Large intestine (tissue), 3 donors: Measurements from ENCODE around the gene NPEPL1. TPM values are rescaled to one million over a fixed set of nuclear protein-coding genes. Genes with fewer than 3 reads are reported as not detected.

Experiments used
- DNase-seq, 2 donors: peaks; one replicate each; pipeline versions ENCODE4 v3.0.0 to v3.0.0-alpha.2; 2013
- H3K27ac ChIP-seq: one replicate; pipeline ENCODE4 v1.5.1; 2013; ENCODE audit warnings: low read length
- H3K27me3 ChIP-seq: 2 replicates; pipeline ENCODE4 v1.6.1; 2013; ENCODE audit warnings: low read length; ENCODE audit not compliant: control insufficient read depth, insufficient read depth
- H3K36me3 ChIP-seq: 2 replicates; pipeline ENCODE4 v1.6.1; 2013; ENCODE audit warnings: low read length; ENCODE audit not compliant: control insufficient read depth, insufficient read depth
- H3K4me1 ChIP-seq: one replicate; pipeline ENCODE4 v1.6.1; 2013; ENCODE audit warnings: low read length; ENCODE audit not compliant: control insufficient read depth, insufficient read depth
- H3K4me3 ChIP-seq: one replicate; pipeline ENCODE4 v1.5.1; 2013; ENCODE audit warnings: low read length
- H3K9me3 ChIP-seq: one replicate; pipeline ENCODE4 v1.6.1; 2013; ENCODE audit warnings: mild to moderate bottlenecking, low read depth, low read length, moderate library complexity; ENCODE audit not compliant: control insufficient read depth
- WGBS: methylation state at CpG from one replicate; pipeline ENCODE4 v1.1.5; 2013; ENCODE audit warnings: low lambda C conversion rate; ENCODE audit not compliant: insufficient coverage; 5-methylcytosine and 5-hydroxymethylcytosine counted together
- polyA plus RNA-seq: library from polyadenylated mRNA; unstranded; fragments of 120-200 nt; gene quantifications from one replicate; pipeline ENCODE4 v1.2.1, GENCODE V29; 2013

Gene NPEPL1
- polyA plus RNA-seq, 1 donor: 35.1 TPM

DNA sequence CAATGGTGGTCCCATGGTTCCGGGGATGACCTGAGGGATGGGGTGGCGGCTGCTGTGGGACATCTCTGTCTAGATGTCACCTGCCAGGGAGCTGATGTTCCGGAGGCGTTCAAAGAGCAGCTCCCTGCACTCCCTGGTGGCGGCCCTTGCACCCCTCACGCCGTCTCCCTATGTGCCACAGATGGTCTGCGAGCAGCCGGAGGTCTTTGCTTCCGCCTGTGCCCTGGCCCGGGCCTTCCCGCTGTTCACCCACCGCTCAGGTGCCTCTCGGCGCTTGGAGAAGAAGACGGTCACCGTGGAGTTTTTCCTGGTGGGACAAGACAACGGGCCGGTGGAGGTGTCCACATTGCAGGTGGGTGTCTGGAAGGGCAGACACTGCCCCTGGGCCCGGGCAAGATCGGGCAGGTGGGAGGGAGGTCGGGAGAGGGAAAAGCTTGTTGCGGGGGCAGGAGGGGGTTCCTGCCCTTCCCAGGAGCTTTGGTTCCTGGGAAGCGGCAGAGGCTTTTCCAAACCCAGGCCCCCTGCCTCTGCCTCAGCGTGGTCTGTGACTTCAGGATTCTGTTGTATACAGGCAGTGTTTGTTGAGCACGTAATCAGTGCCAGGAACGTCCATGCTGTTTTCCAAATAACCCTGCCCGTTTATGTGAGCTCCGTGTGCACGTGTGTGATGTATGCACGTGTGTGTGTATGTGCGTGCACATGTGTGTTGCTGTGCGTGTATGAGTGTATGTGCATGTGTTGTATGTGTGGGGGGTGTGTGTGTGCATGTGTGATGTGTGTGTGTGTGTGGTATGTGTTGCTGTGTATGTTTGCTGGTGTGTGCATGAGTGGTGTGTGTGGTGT, 1.9 kb downstream of the NPEPL1 start:
- Histone ChIP-seq H3K36me3 (peaks cover 40% of the 10 kb centered on the region), H3K4me3 (no peak overlapping the region), H3K27me3 (no peaks in the 10 kb centered on the region)

DNA sequence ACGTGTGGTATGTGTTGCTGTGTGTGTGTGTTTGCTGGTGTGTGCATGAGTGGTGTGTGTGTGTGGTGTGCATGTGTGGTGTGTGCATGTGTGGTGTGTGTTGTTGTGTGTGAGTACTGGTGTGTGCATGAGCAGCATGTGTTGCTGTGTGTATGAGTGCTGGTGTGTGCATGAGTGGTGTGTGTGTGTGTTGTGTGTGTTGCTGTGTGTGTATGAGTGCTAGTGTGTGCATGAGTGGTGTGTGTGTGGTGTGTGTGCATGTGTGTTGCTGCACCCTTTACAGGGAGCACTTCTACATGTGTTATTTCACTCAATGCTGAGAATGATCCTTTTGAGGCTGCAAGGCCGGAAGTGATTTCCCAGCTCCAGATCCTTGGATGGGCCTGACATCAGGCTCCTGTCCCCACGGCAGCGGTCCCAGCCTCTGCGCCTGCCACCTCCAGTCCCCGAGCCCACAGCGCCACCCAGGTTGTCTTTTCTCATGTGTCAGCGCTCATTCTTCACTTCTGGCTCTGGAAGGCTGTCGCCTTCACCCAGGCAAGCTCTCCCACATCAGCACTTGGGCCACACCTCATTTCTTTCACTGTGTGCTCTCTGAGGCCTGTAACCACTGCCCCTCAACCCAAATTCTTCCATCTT, 2.6 kb downstream of the NPEPL1 start:
- WGBS: 80% methylated on average over 1 of the region's 9 CpGs
- H3K4me1 ChIP-seq: peaks cover 12% of the 10 kb centered on the region
- H3K9me3 ChIP-seq: peaks cover 8% of the 10 kb centered on the region
- H3K4me3 ChIP-seq: no peak overlapping the region
- H3K27ac ChIP-seq: no peak overlapping the region
- peaks cover 45% of the 10 kb centered on the region for H3K36me3 ChIP-seq
- no peak for DNase-seq
- H3K27me3 ChIP-seq: no peaks in the 10 kb centered on the region

More for the DNA sequence above, 1.9 kb downstream of the NPEPL1 start:
- H3K9me3 ChIP-seq: peaks cover 8% of the 10 kb centered on the region
- H3K4me1 ChIP-seq: peaks cover 12% of the 10 kb centered on the region
- no peak overlapping the region for H3K27ac ChIP-seq
- WGBS: no CpG with 5 or more reads among the region's 33 CpGs
- no peak for DNase-seq

DNA sequence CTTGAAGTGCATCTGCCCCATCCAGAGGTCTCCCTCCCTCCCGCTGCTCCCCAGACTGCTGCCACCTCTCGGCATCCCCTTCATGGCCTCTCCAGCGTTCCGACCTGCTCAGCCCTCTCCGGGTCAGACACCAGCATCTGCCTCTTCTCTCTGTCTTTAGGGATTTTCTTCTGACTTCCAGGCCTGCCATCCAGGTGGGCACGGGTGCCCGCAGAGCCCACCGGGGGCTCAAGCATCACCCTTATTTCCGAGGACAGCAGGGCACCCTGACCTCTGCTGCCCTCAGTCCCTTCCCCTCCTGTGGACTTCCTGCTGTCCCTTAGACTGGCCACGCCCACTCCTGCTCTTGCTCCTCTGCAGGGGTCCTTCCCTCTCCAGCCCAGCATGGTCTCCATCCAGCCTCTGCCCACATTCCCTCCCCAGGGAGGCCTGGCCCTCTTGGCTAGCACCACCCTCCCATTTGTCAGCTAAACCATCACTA, 3.3 kb downstream of the NPEPL1 start:
- no peaks in the 10 kb centered on the region for H3K27me3 ChIP-seq
- WGBS: 70% methylated on average over 2 of the region's 10 CpGs
- H3K4me3 ChIP-seq: no peak overlapping the region
- peaks cover 15% of the 10 kb centered on the region for H3K4me1 ChIP-seq
- no peak for DNase-seq
- no peak overlapping the region for H3K27ac ChIP-seq
- H3K36me3 ChIP-seq: peaks cover 48% of the 10 kb centered on the region
- H3K9me3 ChIP-seq: peaks cover 8% of the 10 kb centered on the region

DNA sequence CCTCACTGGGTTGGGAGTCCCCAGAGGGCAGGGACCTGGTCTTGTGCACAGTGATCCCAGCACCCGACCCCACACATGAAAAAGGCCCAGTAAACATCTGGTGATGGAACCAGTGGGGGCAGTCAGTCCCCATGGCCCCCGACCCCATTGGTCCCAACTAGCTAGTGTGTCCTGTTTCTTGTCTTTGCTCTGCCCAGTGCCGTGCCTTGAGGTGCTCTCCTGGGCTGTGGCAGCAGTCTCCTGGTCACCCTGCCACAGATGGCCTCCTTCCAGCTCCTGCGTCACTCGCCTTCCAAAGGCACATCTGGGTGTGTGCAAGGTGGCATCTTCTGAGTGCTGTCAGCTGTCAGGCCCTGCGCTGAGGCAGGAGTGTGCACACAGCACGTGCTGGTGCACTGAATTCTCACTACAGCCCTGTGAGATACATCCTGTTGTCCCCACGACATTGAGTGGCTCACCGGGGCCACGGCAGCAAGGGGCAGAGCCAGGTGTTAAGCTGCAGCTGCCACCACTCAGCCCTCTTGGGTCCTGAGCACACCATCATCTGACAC, 3.9 kb downstream of the NPEPL1 start:
- H3K9me3 ChIP-seq: peaks cover 8% of the 10 kb centered on the region
- WGBS: no CpG with 5 or more reads among the region's 10 CpGs
- no peak for DNase-seq

DNA sequence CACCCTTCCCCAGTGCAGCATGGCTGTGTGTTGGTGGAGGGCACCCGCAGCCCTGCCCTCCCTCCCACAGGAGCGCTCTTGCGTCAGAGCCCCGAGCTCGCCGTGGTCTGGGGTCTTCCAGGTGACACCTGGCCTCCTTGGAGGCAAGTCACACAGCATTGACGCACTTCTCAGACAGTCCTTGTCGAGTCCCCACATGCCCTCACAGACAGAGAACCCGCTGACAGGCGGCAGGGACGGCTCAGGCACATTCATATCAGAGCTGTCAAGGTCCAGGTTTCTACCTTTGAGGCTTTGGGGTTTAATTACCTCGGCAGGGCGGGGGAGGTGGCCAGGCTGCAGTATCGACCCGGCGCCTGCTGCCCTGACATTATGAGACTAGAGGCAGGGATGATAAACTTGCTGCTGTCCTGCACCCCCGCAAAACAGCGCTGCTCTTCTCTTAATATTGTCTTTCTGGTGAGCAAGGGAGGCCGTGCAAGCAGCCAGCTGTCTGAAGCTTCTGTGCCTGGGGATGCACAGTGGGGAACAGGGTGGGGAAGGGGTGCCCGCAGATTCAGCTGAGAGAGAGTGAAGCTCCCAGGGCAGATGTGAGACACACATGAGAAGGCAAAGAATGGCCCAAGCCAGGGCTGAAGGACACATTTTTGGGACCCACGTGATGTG, 4.7 kb downstream of the NPEPL1 start:
- WGBS: no CpG with 5 or more reads among the region's 21 CpGs
- peaks cover 12% of the 10 kb centered on the region for H3K4me1 ChIP-seq
- peaks cover 58% of the 10 kb centered on the region for H3K36me3 ChIP-seq
- DNase-seq: peak; percentile 68 to 81
- H3K27ac ChIP-seq: no peak overlapping the region
- H3K4me3 ChIP-seq: no peak overlapping the region
- no peaks in the 10 kb centered on the region for H3K27me3 ChIP-seq
- peaks cover 8% of the 10 kb centered on the region for H3K9me3 ChIP-seq

More for the DNA sequence above, 3.9 kb downstream of the NPEPL1 start:
- Histone ChIP-seq H3K36me3 (peaks cover 50% of the 10 kb centered on the region), H3K4me1 (peaks cover 15% of the 10 kb centered on the region), H3K27me3 (no peaks in the 10 kb centered on the region), H3K27ac (no peak overlapping the region), H3K4me3 (no peak overlapping the region)

DNA sequence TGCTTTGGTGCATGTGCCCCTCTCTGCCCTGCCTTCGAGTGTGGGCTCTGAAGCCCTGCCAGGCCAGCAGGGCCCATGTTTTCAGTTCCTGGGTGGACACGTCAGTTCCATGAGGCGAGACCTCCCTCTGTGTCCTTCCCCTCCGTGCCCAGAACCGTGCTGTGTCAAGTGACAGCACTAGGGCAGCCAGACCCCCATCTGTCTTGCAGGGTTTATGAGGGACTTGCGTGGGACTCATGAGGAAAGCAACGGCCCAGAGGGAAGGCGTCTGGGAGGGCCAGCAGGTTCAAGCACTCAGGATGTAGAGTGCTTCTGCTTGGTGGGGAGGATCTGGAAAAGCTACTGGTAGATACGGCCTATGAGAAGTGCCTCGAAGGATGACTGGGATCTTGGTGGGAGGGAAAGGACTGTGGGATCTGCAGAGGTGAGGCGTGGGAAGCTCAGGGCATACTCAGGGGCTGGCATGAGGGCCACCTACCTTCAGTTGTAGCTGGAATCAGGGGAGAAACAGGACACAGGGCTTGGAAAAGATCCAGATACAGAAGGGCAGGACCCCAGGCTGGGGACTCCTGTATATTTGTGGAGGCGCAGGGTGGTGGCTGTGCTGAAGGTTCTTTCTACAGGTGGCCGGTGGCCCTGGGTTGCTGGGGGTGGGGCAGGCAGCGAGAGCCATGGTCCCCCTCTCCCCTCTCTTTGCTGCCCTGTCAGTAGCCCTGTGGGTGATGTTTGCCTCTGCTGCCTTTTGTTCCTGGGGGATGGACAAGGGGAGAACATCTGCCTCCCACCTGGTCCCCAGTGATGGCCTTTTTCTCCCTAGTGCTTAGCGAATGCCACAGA, 5.5 kb downstream of the NPEPL1 start:
- H3K36me3 ChIP-seq: peaks cover 66% of the 10 kb centered on the region

DNA sequence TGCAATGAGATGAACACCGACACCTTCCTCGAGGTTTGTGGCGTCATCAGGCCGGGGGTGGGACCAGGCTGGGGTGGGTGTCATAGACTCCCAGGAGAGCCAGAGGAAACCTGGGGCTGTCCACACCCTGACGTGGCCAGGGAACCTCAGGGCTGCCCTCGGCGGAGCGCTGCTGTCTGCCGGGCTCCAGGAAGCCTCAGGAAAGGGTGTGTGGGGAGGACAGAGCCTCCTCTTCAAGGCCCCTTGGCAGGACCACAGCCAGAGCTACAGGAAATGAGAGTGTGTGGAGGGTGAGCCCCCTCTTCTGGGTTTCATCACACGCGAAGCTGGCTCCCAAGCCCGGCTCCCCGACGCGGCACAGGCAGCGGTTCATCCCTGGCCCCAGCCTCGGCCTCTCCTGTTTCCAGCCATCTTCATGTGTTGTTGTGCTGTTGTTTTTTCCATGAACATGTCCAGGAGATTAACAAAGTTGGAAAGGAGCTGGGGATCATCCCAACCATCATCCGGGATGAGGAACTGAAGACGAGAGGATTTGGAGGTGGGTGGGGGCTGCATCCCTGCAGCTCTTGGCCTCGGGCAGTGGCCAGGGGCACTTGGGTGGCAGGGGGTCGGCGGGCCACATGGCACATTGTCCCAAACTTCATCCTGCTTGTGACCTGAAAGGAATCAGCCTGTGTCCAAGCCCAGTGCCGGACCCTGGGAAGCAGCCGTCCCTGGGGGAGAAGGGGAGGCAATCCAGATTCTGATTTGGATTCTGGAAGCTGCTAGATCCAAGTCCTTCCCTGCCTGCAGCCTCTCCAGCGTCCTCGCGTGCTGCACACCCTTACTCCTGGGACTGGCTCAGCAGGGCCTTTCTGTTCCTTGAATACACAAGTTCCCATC, 6.4 kb downstream of the NPEPL1 start:
- WGBS: no CpG with 5 or more reads among the region's 27 CpGs
- no peaks in the 10 kb centered on the region for H3K27me3 ChIP-seq
- peaks cover 75% of the 10 kb centered on the region for H3K36me3 ChIP-seq
- peaks cover 5% of the 10 kb centered on the region for H3K9me3 ChIP-seq
- peaks cover 4% of the 10 kb centered on the region for H3K4me1 ChIP-seq
- H3K27ac ChIP-seq: no peak overlapping the region
- H3K4me3 ChIP-seq: no peak overlapping the region
- no peak for DNase-seq

More for the DNA sequence above, 5.5 kb downstream of the NPEPL1 start:
- Histone ChIP-seq H3K27me3 (no peaks in the 10 kb centered on the region), H3K27ac (no peak overlapping the region), H3K4me1 (peaks cover 12% of the 10 kb centered on the region), H3K9me3 (peaks cover 8% of the 10 kb centered on the region), H3K4me3 (no peak overlapping the region)
- 100% methylated on average over 2 of the region's 15 CpGs for WGBS
- DNase-seq: no peak

DNA sequence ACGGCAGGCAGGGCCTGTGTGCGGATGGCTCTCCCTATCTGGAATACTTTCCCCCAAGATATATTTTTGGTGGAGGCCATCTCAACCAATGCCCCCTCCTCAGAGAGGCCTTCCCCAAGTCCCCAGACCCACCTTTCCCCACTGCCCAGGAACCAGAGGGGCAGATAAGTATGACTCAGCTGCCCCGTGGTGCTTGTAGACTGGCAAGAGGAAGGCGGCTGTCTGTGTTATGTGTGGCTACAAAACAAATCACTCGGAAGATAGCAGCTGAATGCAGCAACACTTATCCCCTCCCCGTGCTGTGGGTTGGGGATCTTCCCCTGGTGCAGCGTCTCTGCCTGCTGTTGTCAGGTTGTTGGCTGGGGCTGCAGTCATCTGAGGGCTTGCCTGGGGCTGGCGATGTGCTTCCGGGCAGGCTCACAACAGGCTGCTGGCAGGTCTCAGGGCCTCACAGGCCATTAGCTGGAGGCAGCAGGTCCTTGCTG, 7.1 kb downstream of the NPEPL1 start:
- H3K4me1 ChIP-seq: peaks cover 4% of the 10 kb centered on the region
- no peaks in the 10 kb centered on the region for H3K27me3 ChIP-seq
- no peak for DNase-seq
- no CpG with 5 or more reads among the region's 9 CpGs for WGBS
- H3K9me3 ChIP-seq: peaks cover 5% of the 10 kb centered on the region
- peaks cover 80% of the 10 kb centered on the region for H3K36me3 ChIP-seq
- no peak overlapping the region for H3K27ac ChIP-seq
- H3K4me3 ChIP-seq: no peak overlapping the region
